ENCODE data around the gene MICU1.

- TF ChIP-seq POLR2AphosphoS5 (IDR thresholded peaks at IDR 0.05; ENCODE audit: low read depth, low read length) (no peak), POLR2A (IDR thresholded peaks at IDR 0.05; ENCODE audit: low read depth, low read length) (no peak), TAF1 (IDR thresholded peaks at IDR 0.05; ENCODE audit: borderline replicate concordance, low read depth, low read length) (no peak)
Observed at GRCh38 chr10:72511459-72511858, 114.4 kb downstream of the MICU1 start.
